ENCODE data around the gene POU2F2. TPM values are rescaled to one million over a fixed set of nuclear protein-coding genes. Genes with fewer than 3 reads are reported as not detected.

Gene POU2F2
- total and polyA plus RNA-seq, 2 donors (not counting 3 experiments of a cell fraction or from before 2014, with no cell fraction given), result 4.0 to 4.1 TPM

GRCh38 chr19:42155796-42156195 is 23.6 kb upstream of the POU2F2 start:
- TF ChIP-seq MYC (IDR thresholded peaks at IDR 0.05; ENCODE audit: low read depth, low read length), result no peak
- no peak for TF ChIP-seq POLR2A (IDR thresholded peaks at IDR 0.05; ENCODE audit: low read depth, low read length)
- no peak for TF ChIP-seq POLR2AphosphoS5 (IDR thresholded peaks at IDR 0.05; ENCODE audit: insufficient read depth, low read depth, low read length)
- no peak for TF ChIP-seq JUN (IDR thresholded peaks at IDR 0.05; ENCODE audit: borderline replicate concordance, insufficient read depth, insufficient read length, low read depth)
- no peak for TF ChIP-seq FOS (IDR thresholded peaks at IDR 0.05; ENCODE audit: borderline replicate concordance, insufficient read depth, low read length)
- TF ChIP-seq EZH2 (IDR thresholded peaks at IDR 0.05; ENCODE audit: borderline replicate concordance, low read depth, low read length, severe bottlenecking), result no peak
- TF ChIP-seq, protein P1, sequence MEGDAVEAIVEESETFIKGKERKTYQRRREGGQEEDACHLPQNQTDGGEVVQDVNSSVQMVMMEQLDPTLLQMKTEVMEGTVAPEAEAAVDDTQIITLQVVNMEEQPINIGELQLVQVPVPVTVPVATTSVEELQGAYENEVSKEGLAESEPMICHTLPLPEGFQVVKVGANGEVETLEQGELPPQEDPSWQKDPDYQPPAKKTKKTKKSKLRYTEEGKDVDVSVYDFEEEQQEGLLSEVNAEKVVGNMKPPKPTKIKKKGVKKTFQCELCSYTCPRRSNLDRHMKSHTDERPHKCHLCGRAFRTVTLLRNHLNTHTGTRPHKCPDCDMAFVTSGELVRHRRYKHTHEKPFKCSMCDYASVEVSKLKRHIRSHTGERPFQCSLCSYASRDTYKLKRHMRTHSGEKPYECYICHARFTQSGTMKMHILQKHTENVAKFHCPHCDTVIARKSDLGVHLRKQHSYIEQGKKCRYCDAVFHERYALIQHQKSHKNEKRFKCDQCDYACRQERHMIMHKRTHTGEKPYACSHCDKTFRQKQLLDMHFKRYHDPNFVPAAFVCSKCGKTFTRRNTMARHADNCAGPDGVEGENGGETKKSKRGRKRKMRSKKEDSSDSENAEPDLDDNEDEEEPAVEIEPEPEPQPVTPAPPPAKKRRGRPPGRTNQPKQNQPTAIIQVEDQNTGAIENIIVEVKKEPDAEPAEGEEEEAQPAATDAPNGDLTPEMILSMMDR (IDR thresholded peaks at IDR 0.05; ENCODE audit: extremely low read depth in 1 of 2, insufficient read depth in 1 of 2, low read depth in 1 of 2, low read length in 2 of 2), result no peak
- TF ChIP-seq, protein P2, sequence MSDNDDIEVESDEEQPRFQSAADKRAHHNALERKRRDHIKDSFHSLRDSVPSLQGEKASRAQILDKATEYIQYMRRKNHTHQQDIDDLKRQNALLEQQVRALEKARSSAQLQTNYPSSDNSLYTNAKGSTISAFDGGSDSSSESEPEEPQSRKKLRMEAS (IDR thresholded peaks at IDR 0.05; ENCODE audit: insufficient read depth, insufficient read length), result no peak
- TF ChIP-seq GATA2 (IDR thresholded peaks at IDR 0.05; ENCODE audit: insufficient read depth, insufficient read length, low read depth, low read length), result no peak
- Histone ChIP-seq H3K4me2 (ENCODE audit: insufficient read depth, low read length) (no peak overlapping the region), H3K27ac (ENCODE audit: insufficient read depth, low read depth, low read length) (no peak overlapping the region), H3K27me3 (ENCODE audit: control insufficient read depth in 2 of 2, insufficient read depth in 2 of 2, low read length in 2 of 2) (peaks cover 15 to 27% of the 10 kb centered on the region in 2 experiments), H3K4me1 (ENCODE audit: control insufficient read depth, extremely low read depth, insufficient read depth, low read length) (no peaks in the 10 kb centered on the region), H3K9ac (replicated peaks; ENCODE audit: extremely low read depth, insufficient read depth, low read length) (no peak overlapping the region), H3K4me3 (replicated peaks in 1 of 3; ENCODE audit: insufficient read depth in 1 of 3, low read depth in 1 of 3, low read length in 3 of 3) (no peak overlapping the region), H4K20me1 (replicated peaks; ENCODE audit: control insufficient read depth, extremely low read depth, insufficient read depth, low read length) (no peaks in the 10 kb centered on the region), H2AFZ (ENCODE audit: low read depth, low read length) (no peak overlapping the region), H3K36me3 (ENCODE audit: control insufficient read depth in 2 of 2, extremely low read depth in 1 of 2, insufficient read depth in 2 of 2, low read length in 2 of 2) (no peaks in the 10 kb centered on the region), H3K9me3 (replicated peaks; ENCODE audit: control insufficient read depth, insufficient read depth, low read length) (no peaks in the 10 kb centered on the region), H3K9me1 (replicated peaks; ENCODE audit: control insufficient read depth, extremely low read depth, insufficient read depth, low read length) (no peaks in the 10 kb centered on the region), H3K79me2 (ENCODE audit: control insufficient read depth, insufficient read depth, low read length) (no peaks in the 10 kb centered on the region)
- ChIA-PET CTCF (no interaction called here), POLR2A (no interaction called here)
- DNase-seq (ENCODE audit: low read depth, low spot score), result no peak
- dilution Hi-C loops (cut with MboI; ENCODE audit: extremely low pct_ligation_motif_present, low sequenced_read_pairs), result no loop called here
- intact Hi-C loops (cut with micrococcal nuclease), result no loop called here
- no TSS peak for BruUV-seq (replicated peaks)
- no peak for FAIRE-seq
